ENCODE results near the gene TM7SF2. TPM values are rescaled to one million over a fixed set of nuclear protein-coding genes. Genes with fewer than 3 reads are reported as not detected.

TM7SF2 gene
- total RNA-seq: 54.3 TPM

GRCh38 chr11:65111744-65112545, at the start of gene TM7SF2:
TM7SF2 (plus strand) TSS chr11:65111872; CDS start chr11:65112016, 144 bp downstream.
- peak; percentile 96 for DNase-seq

GRCh38 chr11:65063532-65063931, 48.1 kb upstream of the TM7SF2 start:
- no peak for DNase-seq

- DNase-seq: no peak
Observed at GRCh38 chr11:65064847-65065240, 46.8 kb upstream of the TM7SF2 start.

- DNase-seq: no peak
Observed at GRCh38 chr11:65065851-65066250, 45.8 kb upstream of the TM7SF2 start.

- no peak for DNase-seq
Observed at GRCh38 chr11:65066315-65066714, 45.4 kb upstream of the TM7SF2 start.

GRCh38 chr11:65066805-65067291, 44.8 kb upstream of the TM7SF2 start:
- no peak for DNase-seq

- DNase-seq: no peak
Observed at GRCh38 chr11:65067446-65067845, 44.2 kb upstream of the TM7SF2 start.

- no peak for DNase-seq
Observed at GRCh38 chr11:65069217-65069616, 42.5 kb upstream of the TM7SF2 start.

GRCh38 chr11:65071907-65072630, 39.6 kb upstream of the TM7SF2 start:
- DNase-seq: no peak

- no peak for DNase-seq
Observed at GRCh38 chr11:65072631-65072966, 39.1 kb upstream of the TM7SF2 start.

GRCh38 chr11:65077451-65077850, 34.2 kb upstream of the TM7SF2 start:
- DNase-seq: no peak

- DNase-seq: no peak
Observed at GRCh38 chr11:65078151-65078550, 33.5 kb upstream of the TM7SF2 start.

- DNase-seq: no peak
Observed at GRCh38 chr11:65078786-65079342, 32.8 kb upstream of the TM7SF2 start.

- no peak for DNase-seq
Observed at GRCh38 chr11:65083134-65083833, 28.4 kb upstream of the TM7SF2 start.

- peak; percentile 91 for DNase-seq
Observed at GRCh38 chr11:65083834-65084597, 27.7 kb upstream of the TM7SF2 start, which contains the start of the genes CDCA5 and ZFPL1. CDCA5 (minus strand) TSS chr11:65084040; CDS start chr11:65083978, 62 bp downstream. ZFPL1 (plus strand) TSS chr11:65084222; CDS start chr11:65084699, 477 bp downstream.

GRCh38 chr11:65084598-65085375, 26.9 kb upstream of the TM7SF2 start:
- no peak for DNase-seq

GRCh38 chr11:65085446-65085845, 26.2 kb upstream of the TM7SF2 start:
- DNase-seq: no peak

- no peak for DNase-seq
Observed at GRCh38 chr11:65086809-65087208, 24.9 kb upstream of the TM7SF2 start.

GRCh38 chr11:65087216-65087615, 24.5 kb upstream of the TM7SF2 start:
- DNase-seq: no peak

- no peak for DNase-seq
Observed at GRCh38 chr11:65087827-65088226, 23.8 kb upstream of the TM7SF2 start.

GRCh38 chr11:65089621-65090020, 22.1 kb upstream of the TM7SF2 start:
- no peak for DNase-seq

Measured in occipital lobe (tissue), 2 donors.